NCI-H748 (cell line): Measurements from ENCODE around the gene HNRNPF.
A peak's percentile ranks its signal among the peaks of the same experiment; 100 is the strongest.
"Not testable (repeated sequence)": the region's sequence is repeated elsewhere in the genome, so short reads cannot be mapped to it uniquely, and the experiment has no call there.

Source experiments
- DNase-seq: peaks from one replicate; lab custom pipeline; 2025; ENCODE audit not compliant: unreplicated experiment; lab: John Stamatoyannopoulos, UW

Gene HNRNPF

DNA sequence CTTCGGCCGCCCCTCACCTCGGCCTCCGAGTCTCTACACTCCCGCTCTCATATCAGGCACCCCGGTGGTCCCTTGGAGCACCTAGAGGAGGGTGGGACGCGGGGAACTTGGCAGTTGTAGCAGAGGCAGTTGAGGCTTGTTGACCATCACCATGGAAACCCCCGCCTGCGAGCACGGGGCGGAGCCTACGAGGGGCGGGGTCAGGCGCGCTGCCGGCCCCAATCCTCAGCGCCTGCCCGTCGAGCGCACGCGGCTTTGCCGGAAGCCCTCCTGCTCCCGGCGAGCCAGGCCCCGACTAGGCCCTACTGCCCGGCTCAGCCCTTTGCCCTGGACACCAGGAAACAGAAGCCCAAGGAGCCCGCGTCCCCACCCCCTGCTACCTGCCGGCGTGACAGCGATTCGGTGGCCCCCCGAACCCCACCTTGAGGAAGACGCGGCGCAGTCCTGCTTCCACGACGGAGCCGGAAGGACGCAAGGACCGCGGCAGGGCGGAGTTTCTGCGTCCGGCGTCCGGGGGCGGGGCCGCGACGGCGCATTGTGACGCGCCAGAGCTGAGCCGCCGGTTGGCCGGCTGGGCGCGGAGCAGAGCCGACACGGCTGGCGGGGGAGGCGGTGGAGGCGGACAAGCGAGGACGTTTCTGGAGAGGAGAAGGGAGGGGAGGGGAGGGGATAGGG is at the start of gene HNRNPF:
Gene HNRNPF (minus strand): TSS at position 477 of the 675 bp plus-strand sequence. CDS start 21,302 bp downstream, outside the sequence.
- peak; percentile 94 for DNase-seq

DNA sequence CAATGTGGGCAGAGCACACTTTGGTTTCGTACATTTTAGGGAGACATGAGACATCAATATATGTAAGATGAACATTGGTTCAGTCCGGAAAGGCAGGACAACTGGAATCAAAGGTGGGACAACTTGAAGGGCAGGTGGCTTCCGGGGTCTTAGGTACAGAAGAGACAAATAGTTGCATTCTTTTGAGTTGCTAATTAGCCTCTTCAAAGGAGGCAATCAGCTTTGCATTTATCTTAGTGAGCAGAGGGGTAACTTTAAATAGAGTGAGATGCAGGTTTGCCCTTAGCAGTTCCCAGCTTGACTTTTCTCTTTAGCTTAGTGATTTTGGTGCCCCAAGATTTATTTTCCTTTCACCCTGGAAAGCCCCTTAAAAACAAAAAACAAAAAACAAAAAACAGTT is 49.2 kb upstream of the HNRNPF start:
- no peak for DNase-seq

GRCh38 chr10:43456561-43456960 is 47.6 kb upstream of the HNRNPF start:
- DNase-seq, result not testable (repeated sequence)

DNA sequence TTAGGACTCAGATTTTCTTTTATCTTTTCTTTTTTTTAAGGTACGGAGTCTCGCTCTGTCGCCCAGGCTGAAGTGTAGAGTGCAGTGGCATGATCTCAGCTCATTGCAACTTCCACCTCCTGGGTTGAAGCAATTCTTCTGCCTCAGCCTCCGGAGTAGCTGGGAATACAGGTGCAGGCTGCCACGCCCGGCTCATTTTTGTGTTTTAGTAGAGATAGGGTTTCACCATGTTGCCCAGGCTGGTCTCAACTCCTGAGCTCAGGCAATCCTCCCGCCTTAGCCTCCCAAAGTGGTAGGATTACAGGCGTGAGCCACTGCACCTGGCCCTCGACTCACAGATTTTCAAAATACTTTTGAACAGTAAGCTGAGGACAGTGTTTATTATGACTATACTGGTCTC is 45.0 kb upstream of the HNRNPF start:
- DNase-seq, result peak; percentile 47

GRCh38 chr10:43453266-43453831 is 44.4 kb upstream of the HNRNPF start:
- DNase-seq, result no peak

DNA sequence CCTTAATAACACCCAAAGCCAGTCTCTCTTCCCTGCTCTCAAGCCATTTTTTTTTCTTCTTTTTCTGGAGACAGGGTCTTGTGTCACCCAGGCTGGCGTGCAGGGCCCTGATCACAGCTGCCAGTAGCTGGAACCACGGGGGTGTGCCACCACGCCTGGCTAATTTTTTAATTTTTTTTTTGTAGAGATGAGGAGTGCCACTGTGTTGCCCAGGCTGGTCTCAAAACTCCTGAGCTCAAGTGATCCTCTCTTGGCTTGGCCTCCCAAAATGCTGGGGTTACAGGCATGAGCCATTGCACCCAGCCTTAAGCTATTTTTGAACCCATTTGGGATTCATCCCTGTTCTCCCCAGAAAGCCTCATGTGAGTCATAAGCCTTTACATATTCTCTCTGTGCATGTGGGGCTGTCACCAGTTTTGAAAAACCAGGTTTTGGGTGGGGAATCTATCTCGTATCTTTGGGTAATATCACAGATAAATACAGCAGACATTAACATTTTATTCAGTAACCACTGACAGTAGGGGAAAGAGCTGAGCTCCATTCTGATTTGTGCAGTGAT is 43.4 kb upstream of the HNRNPF start:
- no peak for DNase-seq

GRCh38 chr10:43448742-43449141 is 39.8 kb upstream of the HNRNPF start:
- DNase-seq, result no peak

DNA sequence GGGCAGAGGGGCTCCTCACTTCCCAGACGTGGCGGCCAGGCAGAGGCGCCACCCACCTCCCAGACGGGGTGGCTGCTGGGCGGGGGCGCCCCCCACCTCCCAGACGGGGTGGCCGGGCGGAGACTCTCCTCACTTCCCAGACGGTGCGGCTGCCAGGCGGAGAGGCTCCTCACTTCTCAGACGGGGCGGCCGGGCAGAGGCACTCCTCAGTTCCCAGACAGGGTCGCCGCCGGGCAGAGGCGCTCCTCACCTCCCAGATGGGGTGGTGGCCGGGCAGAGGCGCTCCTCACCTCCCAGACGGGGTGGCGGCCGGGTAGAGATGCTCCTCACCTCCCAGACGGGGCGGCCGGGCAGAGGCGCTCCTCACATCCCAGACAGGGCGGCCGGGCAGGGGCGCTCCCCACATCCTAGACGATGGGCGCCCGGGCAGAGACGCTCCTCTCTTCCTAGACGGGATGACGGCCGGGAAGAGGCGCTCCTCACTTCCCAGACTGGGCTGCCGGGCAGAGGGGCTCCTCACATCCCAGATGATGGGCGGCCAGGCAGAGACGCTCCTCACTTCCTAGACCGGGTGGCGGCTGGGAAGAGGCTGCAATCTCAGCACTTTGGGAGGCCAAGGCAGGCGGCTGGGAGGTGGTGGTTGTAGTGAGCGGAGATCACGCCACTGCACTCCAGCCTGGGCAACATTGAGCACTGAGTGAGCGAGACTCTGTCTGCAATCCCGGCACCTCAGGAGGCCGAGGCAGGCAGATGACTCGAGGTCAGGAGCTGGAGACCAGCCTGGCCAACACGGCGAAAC is 37.4 kb upstream of the HNRNPF start:
- not testable (repeated sequence) for DNase-seq

- DNase-seq, result no peak
These were observed 36.0 kb upstream of the HNRNPF start for GRCh38 chr10:43444897-43445466.

DNA sequence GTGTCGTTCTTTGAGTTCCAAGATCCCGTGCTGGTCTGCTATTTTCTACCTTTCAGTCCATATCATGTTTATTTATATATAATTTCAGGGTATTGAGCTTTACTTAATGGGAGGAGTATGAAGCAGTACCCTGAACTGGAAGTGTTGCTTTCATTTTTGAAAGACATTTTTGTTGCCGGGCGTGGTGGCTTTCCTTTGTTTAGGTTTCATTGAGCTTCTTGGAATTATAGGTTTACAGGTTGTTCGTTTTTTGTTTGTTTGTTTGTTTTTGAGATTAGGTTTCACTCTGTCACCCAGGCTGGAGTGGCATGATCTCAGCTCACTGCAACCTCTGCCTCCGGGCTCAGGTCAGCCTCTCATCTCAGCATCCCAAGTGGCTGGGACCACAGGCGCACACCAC is 35.3 kb upstream of the HNRNPF start:
- peak; percentile 26 for DNase-seq

- DNase-seq, result no peak
These were observed 31.6 kb upstream of the HNRNPF start for GRCh38 chr10:43440463-43441134.

GRCh38 chr10:43437141-43437870 is 28.3 kb upstream of the HNRNPF start:
- DNase-seq, result peak; percentile 31

DNA sequence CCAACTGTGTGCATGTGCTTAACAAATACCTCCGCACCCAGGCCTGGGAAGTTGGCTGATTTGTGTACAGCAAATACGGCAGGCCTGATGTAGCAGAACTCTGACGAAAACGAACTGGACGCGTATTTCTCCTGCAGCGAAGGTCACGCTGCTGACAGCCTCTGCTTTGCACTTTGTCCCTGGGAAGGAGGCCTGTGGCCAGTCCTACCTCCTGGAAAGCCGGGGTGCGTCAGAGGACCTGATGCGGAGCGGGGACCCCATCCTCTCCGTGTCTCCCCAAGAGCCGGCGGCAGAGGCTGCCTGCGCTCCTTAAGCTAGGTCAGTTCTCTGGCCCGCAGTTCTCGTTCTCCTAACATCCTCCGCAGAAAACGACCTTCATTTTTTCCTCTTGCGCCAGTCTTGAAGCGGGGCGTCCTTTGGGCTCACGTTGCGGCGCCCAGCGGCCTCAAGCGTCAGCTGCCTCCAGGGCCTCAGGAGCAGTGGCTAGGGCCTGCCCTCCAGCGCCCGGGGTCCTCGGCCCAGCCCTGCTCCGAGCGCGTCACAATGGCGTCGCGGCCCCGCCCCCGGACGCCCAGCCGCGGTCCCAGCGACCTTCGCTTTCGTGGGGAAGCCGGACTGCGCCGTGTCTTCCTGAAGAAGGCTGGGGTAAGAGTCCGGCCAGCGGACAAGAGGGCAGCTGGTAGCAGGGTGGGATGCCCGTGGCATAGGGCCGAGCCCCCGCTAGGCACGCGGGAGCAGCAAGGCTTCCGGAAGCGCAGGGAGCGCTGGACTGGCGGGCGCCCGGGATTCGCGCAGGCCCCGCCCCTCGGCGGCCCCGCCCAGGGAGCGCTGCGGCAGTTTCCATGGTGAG is 27.5 kb upstream of the HNRNPF start, which contains the start of gene ZNF487:
Gene ZNF487 (plus strand): TSS at position 821 of the 850 bp plus-strand sequence. CDS start 38,703 bp downstream, outside the sequence.
- DNase-seq, result peak; percentile 87

DNA sequence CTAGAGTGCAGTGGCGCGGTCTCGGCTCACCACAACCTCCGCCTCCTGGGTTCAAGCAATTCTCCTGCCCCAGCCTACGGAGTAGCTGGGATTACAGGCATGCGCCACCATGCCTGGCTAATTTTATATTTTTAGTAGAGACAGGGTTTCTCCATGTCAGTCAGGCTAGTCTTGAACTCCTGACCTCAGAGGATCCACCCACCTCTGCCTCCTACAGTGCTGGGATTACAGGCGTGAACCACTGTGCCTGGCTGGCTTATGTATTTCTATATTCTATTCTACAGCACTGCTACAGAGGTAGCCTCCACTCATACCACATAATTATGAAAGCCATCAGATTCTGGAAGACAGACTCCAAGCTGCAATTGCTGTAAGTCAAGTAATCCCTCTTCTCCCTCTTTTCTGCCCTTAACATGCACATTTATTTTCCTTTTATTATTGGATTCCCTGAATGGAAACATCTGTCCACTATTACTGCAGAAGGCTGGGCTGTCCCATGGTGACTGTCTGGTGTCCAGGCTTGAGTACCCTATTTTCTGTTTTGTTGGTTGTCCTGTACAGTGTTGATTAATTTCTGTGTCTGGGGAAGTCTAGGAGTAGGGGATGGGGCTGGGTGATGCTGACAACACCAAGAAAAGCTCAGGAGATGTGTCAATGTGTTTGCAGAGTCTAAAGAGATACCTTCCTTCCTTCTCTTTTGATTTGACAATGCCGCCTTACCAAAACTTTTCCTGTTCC is 22.1 kb upstream of the HNRNPF start:
- no peak for DNase-seq

GRCh38 chr10:43427166-43427825 is 18.3 kb upstream of the HNRNPF start:
- no peak for DNase-seq

DNA sequence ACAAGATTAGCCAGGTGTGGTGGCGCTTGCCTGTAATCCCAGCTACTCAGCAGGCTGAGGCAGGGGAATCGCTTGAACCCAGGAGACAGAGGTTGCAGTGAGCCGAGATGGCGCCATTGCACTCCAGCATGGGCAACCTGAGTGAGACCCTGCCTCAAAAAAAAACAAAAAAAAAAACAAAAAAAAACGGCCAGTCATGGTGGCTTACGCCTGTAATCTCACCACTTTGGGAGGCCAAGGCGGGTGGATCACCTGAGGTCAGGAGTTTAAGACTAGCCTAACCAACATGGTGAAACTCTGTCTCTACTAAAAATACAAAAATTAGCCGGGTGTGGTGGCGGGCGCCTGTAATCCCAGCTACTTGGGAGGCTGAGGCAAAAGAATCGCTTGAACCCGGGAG is 17.5 kb upstream of the HNRNPF start:
- not testable (repeated sequence) for DNase-seq

- no peak for DNase-seq
These were observed 15.4 kb upstream of the HNRNPF start for GRCh38 chr10:43424416-43424815.

- not testable (repeated sequence) for DNase-seq
These were observed 13.0 kb upstream of the HNRNPF start for GRCh38 chr10:43421944-43422343.
